Measurements from ENCODE around the gene PNKD.

DNA sequence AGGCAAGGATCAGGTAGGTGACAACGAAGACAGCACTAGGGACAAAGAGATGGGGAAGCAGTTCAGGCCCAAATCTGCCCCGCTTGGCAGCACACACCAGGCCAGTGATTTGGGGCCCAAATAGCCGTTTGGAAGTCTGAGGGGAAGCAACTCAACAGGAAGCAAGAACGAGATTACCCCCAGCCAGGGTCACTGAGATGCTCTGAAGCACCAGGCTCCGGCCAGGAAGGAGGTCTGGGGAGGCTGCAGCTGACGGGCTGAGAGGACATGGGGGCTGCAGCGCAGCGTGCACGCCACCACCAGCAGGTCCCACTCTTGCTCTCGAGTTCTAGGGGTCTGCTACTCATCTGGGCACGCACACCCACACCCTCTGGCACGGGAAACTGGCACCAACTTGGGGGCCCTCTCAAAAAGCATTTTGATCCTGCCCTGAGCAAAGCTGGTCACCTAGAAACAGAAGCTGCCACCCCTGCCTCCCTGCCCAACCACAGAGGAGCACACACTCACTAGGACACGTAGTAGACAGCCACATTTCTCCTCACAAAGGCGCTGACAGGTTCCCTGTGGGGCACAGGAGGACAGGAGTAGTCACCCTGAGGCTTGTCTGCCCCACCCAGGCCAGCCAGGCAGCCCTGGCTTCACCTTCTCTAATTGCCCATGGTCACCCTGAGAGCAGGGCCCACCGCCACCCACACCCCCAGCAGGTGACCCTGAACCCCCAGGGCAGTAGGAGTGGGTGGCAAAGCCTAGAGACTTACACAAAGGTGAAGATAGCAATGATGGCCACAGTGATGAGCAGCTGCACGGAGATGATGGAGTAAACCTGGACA lies 8.4 kb downstream of the PNKD start:
- TF ChIP-seq, protein P1, sequence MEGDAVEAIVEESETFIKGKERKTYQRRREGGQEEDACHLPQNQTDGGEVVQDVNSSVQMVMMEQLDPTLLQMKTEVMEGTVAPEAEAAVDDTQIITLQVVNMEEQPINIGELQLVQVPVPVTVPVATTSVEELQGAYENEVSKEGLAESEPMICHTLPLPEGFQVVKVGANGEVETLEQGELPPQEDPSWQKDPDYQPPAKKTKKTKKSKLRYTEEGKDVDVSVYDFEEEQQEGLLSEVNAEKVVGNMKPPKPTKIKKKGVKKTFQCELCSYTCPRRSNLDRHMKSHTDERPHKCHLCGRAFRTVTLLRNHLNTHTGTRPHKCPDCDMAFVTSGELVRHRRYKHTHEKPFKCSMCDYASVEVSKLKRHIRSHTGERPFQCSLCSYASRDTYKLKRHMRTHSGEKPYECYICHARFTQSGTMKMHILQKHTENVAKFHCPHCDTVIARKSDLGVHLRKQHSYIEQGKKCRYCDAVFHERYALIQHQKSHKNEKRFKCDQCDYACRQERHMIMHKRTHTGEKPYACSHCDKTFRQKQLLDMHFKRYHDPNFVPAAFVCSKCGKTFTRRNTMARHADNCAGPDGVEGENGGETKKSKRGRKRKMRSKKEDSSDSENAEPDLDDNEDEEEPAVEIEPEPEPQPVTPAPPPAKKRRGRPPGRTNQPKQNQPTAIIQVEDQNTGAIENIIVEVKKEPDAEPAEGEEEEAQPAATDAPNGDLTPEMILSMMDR (IDR thresholded peaks at IDR 0.05) = no peak
- TF ChIP-seq EP300 (IDR thresholded peaks at IDR 0.05) = no peak

All from suprapubic skin (tissue), 3 donors.